ENCODE results near the gene SIK1.
"Not testable (repeated sequence)": the region's sequence is repeated elsewhere in the genome, so short reads cannot be mapped to it uniquely, and the experiment has no call there.

The SIK1 gene

DNA sequence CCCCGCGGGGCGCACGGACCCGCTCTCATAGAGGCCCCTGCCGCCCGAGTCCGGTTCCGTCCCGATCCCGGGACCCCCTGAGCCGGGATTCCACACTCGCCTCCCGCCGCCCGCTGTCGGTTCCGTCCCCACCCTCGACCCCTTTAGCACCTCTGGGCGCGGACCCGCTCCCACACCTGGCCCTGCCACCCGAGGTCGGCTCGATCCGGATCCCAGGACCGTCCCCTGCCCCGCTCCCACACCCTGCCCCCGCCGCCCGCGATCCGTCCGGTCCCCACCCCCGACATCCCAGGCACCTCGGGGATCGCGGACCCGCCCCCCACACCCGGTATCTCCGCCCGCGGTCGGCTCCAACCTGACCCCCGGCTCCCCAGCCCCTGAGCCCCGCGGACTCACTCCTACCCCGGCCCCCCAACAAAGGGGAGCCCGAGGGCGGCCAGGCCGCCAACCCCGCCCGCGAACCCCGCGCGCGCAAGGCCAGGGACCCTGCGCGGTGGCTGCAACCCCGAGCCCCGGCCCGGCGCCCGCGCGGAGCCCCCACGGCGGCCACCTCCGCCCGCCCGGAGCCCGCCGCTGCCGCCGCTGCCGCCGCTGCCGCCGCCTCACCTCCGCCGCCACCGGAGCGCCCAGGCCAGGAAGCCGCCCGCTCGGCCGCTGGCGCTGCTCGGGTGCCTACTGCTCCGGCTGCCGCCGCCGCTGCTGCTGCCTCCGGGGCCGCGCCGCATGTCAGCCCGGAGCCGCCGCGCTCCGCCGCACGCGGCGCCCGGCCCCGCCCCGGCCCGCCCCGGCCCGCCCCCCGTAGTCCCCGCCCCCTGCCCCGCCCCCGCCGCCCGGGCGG is at the start of gene SIK1:
TSS of gene SIK1 (minus strand) at position 728 of the 838 bp plus-strand sequence. CDS start 953 bp downstream, outside the sequence.
- DNase-seq (ENCODE audit: low read depth in 2 of 2), result not testable (repeated sequence)

DNA sequence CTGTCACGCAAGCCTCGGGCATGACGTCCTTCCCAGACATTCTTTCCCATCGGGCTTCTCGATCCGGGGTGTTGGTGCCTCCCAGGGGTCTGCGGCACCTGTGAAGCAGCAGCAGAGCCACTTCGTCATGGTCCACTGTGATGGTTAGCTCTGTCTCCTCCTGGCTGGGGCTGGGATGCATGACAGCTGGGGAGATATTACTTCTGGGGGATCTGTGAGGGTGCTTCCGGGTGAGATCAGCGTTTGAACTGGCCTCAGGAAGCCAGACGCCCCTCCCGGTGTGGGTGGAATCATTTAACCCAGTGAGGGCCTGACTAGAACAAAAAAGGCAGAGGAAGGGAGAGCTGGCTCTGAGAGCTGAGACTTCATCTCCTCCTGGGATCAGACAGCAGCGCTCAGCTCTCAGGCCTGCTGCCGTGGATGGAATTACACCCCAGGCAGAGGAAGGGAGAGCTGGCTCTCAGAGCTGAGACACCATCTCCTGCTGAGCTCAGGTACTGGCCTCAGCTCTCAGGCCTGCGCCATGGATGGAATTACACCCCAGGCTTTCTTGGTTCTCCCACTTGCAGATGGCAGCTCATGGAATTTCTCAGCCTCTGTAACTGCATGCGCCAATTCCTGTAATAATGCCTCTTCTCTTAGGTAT is 44.8 kb upstream of the SIK1 start:
- DNase-seq (ENCODE audit: low read depth in 2 of 2), result not testable (repeated sequence)

DNA sequence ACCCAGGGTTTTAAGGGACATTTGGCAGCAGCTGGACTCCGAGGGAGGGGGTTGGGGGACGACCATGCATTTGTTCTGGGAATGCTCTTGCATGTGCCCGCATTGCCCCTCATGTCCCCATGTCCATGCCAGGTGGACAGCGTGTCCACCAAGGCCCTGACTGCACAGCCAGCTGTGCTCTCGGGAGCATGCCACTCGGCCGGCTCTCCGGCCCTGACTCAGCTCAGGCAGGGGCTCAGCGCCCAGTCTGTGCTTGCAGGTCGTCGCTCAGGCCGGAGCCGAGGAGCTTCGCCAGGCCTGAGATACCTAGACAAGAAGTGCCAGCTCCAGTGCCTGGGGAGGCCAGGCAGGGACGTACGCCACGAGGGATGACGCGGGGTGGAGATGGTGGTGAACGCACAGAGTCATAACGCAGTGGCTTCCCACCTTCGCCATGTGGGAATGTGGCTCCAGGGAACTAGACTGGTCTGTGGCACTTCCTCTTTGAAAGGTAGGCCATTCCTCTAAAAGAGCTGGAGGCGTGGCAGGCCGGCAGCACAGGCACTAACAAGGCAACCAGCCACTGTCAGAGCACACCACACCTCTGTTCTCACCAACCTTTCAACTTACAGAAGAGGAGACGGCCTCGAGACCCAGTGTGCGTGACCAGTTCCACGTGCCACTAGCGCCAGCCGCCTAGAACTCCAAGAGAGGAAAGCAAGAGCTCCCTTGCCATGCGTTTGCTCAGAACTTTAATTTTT is 43.0 kb upstream of the SIK1 start:
- DNase-seq (ENCODE audit: low read depth in 2 of 2), result not testable (repeated sequence)

DNA sequence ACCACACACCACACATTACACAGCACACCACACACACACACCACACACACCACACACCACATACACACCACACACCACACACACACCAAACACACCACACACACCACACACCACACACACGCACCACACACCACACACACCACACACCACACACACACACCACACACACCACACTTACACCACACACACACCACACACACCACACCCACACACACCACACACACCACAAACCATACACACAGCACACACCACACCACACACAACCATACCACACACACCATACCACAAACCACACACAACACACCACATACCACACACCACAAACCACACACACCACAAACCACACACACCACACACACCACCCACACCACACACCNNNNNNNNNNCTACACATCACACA is 40.9 kb upstream of the SIK1 start:
- no peak for DNase-seq (ENCODE audit: low read depth in 2 of 2)

DNA sequence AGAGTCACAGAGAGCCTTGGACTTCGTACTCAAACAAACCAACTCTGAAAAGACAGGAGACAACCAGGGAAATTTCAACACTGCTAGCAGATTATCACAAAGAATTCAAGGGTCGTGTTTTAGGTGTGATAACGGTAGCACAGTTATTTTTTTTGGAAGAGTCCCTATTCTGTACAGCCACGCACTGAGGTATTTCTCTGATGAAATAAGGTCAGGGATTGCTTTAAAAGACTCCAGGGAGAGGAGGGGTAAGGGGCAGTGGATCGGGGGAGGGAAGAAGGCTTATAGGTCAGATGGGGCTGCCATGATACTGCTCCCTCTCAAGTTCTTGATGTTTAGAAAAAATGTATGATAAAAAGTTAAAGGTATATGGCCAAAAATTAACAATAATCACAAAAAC is 38.2 kb upstream of the SIK1 start:
- not testable (repeated sequence) for DNase-seq (ENCODE audit: low read depth in 2 of 2)

DNA sequence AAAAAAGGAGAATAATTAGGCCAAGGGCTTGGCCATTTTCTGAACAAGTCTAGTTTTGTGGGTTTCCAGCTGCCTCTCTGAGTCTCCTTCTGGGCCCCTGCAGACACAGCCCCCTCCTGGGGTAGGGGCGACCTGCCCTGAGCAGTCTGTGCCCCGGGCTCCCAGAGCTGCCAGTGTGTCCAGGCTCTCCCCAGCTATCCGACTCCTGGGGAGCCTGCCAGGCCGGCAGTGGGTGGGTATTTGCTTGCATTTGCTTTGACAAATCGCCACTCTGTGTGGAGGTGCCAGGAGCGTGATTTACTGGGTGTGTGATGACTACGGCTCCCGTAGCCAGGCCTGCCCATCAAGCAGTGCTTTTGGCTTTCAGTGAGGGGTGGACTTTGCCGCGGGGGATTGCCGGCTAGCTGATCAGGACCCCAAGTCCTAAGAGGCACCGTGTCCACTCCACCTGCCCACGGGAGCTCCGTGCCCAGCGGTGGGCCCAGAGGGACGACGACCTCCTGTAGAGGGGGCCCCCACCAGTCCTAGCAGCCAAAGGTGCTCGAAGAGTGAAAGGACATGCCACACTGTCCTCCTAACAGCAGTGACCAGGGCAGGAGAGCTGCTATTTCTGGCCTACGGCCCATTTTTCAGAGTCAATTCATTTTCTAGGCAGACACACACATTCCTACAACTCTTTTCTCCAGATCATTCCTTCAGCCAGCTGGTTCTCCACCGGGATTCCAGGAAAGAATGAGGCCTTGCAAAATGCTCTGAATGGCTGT is 36.7 kb upstream of the SIK1 start:
- DNase-seq (ENCODE audit: low read depth in 2 of 2), result not testable (repeated sequence)

DNA sequence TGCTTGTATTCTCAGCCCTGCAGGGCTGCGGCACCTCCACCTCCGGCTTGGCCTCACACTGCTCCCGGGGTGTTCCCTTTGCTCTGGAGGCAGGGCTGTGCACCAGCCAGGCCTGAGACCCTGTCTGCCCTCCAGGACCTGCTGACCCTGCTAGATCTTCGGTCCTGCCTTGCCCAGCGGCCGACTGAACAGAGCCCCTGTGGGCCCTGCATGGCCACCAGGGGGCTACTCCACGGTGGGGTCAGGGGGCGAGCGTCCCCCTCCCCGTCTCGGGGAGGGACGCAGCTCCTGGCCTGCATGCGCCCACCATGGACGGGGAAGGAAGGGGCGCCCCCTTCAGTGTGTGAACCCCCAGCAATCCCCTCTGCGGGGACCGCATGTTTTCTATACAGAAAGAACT is 36.0 kb upstream of the SIK1 start:
- DNase-seq (ENCODE audit: low read depth in 2 of 2), result not testable (repeated sequence)

DNA sequence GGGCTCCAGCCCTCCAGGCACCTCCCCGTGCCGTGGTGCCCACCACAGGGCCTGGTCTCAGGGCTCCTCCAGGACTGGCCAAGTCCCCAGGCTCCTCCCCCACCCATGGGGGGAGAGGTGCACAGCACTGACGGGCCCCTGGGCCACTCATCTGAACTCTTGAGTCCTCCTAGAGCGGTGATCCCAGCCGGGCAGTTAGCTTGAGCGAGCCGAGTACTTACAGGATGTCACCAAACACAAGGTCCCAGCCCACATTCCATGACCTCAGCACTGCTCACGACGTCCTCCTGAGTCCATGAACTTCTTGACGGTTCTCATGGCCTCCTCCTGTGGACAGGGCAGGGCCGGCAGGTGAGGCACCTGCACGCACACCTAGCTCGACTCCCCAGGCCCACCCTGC is 33.5 kb upstream of the SIK1 start:
- DNase-seq (ENCODE audit: low read depth in 2 of 2), result not testable (repeated sequence)

DNA sequence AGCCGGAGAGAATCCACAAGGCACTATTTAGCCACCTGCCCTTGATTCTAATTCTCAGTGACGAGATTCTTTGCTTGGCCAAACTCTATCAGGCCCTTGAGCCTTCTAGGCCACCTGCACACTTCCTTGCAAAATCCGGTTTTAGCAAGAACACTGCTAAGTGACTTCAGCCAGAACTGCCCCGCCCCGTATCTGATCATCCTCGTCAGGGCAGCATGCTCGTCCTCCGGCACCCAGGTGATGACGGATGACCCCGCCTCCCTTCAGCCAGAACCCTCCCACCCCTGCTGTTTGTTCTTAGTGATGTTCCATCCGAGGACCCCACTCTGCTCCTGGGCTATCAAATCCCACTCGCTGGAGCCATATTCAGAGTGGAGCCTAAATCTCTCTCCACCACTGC is 32.1 kb upstream of the SIK1 start:
- DNase-seq (ENCODE audit: low read depth in 2 of 2), result not testable (repeated sequence)

DNA sequence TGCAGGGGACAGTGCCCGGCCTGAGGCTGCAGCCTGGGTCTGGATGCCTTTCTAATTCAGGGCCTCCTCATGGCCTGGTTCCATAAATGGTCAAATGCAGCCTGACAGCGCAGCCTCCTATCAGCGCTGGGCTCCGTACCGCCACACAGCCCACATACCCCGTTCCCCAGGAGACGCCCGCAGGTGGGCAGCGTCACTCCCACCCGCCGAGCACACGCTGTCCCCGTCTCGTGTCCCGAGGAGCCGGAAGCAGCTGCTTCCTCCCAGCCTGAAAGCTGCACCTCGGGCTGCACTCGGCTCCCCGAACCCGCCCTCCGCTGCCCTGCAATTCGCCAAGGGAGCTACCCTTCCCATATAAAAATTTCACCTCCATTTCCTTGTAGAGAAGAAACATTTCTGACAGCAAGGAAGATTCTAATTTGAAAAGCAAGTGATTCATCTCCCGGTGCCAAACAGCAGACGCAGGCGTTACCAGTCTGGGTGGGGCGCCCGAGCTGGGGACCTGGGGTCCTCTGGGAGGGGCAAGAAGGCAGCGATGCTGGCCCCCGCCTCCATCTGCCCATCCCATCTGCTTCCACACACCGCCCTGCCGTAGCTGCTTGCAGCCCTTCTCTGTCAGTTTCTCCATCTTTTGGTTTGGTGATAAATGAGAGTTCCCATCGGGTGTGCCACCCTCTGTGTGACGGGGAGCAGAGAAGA is 29.8 kb upstream of the SIK1 start:
- not testable (repeated sequence) for DNase-seq (ENCODE audit: low read depth in 2 of 2)

DNA sequence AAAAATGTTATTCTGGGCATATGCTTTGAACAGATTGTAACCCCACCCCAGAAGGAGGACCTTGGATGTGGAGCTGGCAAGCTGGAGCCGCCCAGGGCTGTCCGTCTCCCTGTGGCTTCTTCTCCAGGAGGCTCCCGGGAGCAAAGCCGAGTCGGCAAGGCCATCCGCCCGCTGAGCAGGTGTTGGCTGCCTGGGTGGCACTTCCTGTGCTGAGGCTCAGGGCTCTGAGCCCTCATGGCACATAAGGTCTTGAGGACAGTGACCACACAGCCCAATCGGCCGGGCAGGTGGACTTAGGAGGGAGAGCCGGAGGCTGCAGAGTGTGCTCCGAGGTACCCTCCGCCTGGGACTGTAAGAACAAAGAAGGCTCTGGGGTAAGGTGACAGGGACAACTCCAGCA is 28.8 kb upstream of the SIK1 start:
- DNase-seq (ENCODE audit: low read depth in 2 of 2), result not testable (repeated sequence)

DNA sequence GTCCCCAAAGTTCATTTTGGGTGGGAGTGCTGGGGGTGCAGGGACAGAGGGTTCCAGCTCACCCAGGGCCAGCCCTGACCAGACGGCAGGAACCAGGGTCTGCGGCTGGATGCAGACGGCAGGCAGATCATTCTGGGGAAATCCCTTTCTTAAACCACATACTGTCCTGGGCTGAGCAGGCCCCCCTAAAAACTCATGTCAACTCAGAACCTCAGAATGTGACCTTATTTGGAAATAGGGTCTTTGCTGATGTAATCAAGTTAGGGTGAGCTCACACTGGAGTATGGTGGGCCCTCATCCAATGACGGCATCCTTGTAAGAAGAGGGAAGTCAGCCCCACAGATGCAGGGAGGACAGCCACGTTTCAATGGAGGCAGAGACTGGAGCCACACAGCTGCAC is 27.2 kb upstream of the SIK1 start:
- DNase-seq (ENCODE audit: low read depth in 2 of 2), result not testable (repeated sequence)

DNA sequence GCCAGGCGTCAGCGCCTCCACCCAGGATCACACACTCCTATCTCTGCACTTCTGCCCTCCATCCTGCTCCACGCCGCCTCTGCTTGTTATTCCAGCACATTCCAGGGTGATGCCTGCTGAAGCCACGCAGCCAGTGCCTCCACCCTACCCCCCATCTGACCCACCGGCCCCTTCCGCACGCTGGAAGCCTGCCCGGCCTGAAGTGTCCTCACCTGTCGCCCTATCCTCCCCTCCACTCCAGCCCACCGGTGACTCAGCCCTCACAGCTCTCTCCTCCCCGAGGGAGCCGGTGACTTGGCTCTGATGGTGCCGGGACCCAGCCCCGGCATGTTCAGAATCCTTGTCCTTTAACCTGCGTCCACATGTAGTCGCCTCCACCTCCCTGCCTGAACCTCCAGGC is 24.9 kb upstream of the SIK1 start:
- DNase-seq (ENCODE audit: low read depth in 2 of 2), result not testable (repeated sequence)

DNA sequence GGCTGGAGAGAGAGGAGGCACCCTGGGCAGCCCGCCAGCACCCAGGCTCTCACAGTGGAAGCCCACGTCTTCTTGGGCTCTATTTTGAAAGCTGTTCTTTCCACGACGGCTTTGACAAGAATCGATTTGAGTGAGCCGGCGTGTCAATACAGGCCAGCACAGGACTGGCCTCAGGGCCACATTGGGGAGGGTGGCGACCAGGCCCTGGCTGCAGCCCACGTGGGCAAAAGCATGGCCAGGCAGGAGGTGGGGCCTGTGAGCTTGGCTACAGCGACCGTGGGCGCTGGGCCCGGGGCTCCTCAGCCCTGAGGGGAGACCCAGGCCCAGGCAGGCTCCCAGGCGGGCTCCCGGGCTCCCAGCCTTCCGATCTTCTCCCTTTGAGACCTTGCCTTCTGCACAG is 23.4 kb upstream of the SIK1 start:
- DNase-seq (ENCODE audit: low read depth in 2 of 2), result not testable (repeated sequence)

DNA sequence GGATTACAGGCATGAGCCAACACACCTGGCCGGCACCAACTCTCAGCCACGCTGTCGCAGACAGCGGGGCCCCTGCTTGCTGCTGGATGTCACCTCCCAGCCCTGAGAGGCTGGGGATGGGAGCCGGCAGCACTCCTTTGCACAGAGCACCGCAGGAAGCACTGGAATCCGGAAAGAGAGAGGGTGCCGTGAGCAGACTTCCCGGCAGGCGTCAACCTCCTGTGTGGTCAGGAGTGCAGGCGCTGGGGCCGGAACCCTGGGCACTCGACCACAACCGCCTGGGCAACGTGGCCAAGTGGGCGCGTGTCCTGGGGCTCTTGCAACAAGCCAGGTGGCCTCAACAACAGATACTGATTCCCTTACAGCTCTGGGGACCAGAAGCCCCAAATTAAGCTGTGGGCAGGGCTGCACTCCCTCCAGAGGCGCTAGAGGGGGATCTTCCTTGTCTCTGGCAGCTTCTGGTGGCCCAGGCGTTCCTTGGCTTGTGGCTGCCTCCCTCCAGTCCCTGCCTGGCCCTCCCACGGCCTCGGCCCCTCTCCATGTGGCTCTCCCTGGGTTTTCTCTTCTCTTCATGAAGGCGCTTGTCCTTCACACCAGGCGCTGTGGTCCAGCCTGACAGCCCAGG is 20.5 kb upstream of the SIK1 start:
- DNase-seq (ENCODE audit: low read depth in 2 of 2), result not testable (repeated sequence)

DNA sequence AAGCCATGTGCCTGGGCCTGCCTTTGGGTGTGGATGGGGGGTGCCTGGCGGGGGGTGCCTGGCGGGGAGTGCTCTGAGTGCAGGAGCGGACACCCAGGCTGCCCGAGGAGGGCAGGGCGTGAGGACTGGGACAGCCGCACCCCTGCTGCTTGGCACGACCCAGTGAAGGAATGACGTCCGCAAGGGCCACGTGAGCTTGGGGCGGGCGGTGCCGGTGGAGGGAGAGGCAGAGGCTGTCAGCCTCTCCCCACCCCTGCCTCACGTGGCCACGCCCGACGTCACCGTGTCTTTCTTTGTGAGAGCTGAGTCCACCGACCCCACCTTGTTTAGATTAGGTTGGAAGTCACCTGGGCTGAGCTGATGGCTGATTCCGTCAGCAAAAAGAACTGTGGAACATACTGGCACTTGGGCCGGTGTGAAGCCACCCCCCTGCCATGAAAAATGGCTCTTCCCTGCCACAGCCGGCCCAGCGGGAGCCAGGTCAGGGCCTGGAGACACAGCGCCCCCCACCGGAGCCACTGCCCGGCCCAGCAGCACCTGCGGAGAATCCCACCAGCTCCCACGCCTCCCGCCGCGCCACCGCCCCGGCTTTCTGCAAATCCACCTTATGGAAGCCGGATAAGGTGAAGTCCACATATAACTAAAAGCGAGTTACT is 19.5 kb upstream of the SIK1 start:
- DNase-seq (ENCODE audit: low read depth in 2 of 2), result not testable (repeated sequence)

DNA sequence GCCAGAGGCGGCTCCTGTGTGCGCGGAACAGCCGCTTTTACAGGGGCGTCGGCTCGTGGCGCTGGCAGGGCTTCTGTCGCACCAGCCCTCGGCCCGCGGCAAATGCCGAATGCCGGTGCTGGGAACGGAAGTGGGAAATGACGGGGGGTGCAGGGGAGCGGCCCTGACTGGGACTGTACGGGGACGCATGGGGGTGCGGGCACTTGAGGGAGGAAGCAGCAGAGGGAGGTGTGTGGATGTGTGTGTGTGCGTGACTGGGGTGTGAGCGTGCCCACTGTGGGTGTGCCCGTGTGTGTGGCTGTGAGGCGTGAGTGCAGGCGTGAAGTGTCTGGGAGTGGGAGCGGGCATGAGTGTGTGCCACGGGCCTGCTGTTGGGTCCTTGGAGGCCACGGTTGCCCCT is 17.6 kb upstream of the SIK1 start:
- DNase-seq (ENCODE audit: low read depth in 2 of 2), result not testable (repeated sequence)

DNA sequence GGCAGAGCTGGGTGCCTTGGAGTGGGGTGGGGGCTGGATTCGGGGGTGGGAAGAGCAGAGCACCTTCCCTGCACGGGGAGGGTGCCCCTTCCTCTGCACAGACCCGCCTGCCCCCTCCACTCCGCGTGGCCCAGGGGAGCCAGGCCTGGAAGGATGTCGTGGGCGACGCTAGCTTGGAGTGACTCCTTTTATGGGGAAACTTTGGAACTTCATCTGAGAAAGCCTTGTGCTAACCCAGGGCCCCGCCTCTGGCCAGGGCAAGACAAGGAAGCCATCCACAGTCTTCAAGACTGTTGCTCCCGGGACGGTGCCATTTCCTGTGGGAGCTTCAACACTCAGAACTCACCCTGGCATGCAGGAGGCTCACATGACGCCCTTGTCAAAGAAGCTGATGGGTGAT is 15.6 kb upstream of the SIK1 start:
- not testable (repeated sequence) for DNase-seq (ENCODE audit: low read depth in 2 of 2)

DNA sequence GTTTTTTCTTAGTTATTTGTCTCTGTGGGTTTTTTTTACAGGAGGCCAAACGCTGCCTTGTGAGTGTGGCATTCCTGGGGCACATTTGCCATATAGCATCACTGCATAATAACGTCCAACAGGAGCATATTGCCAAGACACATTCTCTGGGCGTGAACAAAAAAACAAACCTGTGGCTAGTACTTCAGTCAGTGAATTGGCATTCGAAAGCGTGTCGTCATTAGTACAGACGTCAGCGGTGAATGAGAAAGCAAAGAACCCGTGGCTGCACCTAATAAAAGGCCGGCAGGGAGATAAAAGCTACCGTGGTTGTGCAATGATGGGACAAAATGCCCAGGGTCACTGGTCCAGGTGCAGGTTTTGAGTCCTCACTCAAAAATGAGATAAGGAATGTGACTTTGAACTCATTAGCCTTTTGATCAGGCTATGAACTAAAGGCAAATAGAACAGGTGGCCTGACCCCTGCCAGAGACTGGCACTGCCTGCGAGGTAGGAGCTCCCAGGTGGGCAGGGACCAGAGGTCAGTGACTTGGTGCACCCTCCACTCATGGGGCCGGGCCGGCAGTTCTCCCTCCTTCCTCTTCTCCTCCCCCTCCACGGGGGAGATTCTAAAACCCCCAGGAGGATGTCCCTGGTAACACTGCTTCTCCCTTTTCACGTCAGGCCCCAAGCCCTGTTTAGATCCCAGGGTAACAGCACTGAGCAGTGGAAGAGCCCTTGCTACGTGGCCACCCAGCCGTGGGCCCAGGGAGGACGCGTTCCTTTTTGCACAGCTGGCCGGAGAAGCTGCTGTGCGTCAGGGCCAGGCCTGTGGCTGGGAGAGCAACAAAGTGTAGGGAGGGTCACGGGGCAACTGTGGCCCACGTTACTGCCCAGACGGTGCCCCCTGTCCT is 14.2 kb upstream of the SIK1 start:
- DNase-seq (ENCODE audit: low read depth in 2 of 2), result not testable (repeated sequence)
